Activated CD4-positive, alpha-beta T cell treated with anti-CD3 and anti-CD28 coated beads, Interleukin-10, Interleukin-2, amounts not matched to agents 100 ng/mL and 50 ng/mL, durations not matched to agents 16 hours and 8 hours (primary cell): ENCODE measurements around the gene TCP1.
"Not testable (repeated sequence)": the region's sequence is repeated elsewhere in the genome, so short reads cannot be mapped to it uniquely, and the experiment has no call there.

Experiments used
- DNase-seq: peaks from one replicate; pipeline ENCODE4 v3.0.0-alpha.2; 2020

The TCP1 gene

GRCh38 chr6:159816775-159817174 is 27.4 kb upstream of the TCP1 start:
- DNase-seq, result not testable (repeated sequence)

DNA sequence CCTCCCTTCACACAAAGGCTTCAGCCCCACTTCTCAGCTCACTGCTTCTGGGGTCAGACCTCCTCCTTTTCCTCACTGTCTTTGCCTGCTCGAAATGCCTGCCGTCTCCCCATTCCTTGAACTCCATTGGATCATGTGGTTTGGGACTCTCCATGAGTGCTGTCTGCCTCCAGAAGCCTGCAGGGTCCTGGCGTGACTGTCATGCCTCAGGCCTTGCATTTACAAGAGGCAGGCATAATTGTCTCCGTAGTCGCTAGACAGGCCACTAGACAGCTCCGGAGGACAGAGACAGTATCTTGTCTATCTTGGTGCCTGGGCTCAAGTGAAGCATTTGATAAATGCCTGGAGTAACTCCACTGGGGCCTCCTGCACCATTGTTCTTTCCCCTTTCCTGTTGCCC is 26.0 kb upstream of the TCP1 start:
- no peak for DNase-seq

- DNase-seq, result no peak
These were observed 24.4 kb upstream of the TCP1 start for GRCh38 chr6:159813781-159814180.

DNA sequence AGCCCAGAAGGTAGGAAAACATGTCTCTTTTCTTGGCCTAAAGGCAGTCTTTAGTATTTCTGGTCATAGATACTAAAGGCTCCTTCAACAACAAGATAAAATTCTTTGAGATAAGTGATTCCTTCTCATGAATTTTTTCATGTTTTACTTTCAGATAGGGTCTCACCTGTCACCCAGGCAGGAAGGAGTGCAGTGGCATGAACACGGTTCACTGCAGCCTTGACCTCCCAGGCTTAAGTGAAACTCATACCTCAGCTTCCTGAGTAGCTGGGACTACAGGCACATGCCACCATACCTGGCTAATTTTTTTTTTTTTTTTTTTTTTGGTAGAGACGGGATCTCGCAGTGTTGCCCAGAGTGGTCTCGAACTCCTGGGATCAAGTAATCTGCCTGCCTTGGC is 19.7 kb upstream of the TCP1 start:
- no peak for DNase-seq

GRCh38 chr6:159808647-159809046 is 19.2 kb upstream of the TCP1 start:
- no peak for DNase-seq

DNA sequence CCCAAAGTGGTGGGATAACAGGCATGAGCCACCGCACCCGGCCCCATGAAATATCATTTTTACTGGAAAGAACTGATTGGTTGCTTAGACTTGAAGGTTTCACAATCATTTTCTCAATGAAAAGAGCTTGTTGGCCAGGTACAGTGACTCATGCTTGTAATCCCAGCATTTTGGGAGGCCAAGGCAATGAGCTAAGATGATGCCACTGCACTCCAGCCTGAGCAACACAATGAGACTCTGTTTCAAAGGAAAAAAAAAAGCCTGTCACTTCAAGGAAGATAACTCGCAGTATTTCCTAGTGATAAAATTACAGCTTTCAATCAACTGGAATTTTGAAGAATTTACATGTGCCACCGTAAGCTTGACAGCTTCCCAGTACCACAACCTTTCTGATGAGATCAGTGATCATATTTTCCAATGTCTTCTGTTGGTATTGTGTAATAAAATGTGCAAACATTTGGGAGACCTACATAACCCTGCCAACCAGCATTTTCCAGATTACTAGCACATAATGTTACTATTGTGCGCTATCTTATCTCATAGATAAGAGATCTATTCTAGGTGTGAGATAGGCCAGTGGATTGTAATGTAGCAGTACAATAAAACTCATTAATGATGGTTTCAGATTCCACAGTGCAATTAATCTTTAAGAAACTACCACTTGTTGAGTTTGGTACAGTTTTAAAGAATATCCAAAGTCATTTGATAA is 17.9 kb upstream of the TCP1 start:
- no peak for DNase-seq

DNA sequence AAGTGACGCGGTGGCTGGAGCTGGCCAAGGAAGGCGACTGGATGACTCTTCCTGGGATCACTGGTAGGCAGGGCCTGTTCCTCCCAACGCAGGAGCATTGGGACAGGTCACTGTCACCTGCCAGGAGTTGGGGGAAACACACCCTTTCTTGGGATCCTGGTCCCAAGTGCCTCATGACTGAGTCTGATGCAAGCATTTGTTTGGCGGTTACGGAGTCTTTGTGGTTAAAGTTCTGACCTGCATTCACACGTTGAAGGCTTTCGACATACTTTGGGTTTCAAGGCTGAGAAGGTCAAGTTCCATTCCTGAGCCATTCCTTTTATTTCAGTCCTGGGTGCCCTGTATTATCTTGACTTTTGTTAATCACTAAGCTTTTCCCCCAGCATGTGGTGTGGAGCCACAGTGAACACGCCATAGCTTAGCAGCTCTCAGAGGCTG is 16.6 kb upstream of the TCP1 start:
- DNase-seq, result no peak

- no peak for DNase-seq
These were observed 16.1 kb upstream of the TCP1 start for GRCh38 chr6:159805440-159806020.

DNA sequence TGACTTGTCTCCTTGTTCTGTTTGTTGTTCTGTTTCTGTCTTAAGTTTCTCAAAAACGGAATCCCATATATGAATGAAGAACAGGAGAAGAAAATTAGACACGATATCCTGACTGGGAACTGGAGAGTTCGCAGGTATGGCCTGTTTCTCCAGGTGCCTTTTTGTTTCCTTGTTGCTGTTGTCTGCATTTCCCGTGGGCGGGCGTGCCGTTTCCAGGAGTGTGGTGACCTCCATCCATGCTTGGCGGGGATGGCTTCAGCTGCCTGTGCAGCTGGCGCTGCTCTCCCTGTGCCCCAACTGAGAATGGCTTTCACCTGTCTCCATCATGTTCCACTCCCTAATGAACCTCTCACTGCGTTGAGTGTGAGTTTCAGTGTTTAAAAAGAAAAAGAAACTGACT is 15.1 kb upstream of the TCP1 start:
- no peak for DNase-seq

DNA sequence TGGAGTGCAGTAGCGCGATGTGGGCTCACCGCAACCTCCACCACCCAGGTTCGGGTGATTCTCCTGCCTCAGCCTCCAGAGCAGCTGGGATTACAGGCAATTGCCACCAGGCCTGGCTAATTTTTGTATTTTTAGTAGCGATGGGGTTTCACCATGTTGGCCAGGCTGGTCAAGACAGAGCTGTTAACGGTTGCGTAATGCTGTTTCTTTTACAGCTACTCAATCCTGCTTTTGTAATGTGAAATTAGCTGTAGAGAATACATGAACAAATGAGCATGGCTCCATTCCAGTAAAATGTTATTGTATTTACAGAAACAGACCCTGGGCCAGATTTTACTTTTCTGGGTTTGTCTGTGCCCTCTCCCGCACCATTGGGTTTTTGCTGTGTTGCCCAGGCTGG is 12.5 kb upstream of the TCP1 start:
- DNase-seq, result no peak

DNA sequence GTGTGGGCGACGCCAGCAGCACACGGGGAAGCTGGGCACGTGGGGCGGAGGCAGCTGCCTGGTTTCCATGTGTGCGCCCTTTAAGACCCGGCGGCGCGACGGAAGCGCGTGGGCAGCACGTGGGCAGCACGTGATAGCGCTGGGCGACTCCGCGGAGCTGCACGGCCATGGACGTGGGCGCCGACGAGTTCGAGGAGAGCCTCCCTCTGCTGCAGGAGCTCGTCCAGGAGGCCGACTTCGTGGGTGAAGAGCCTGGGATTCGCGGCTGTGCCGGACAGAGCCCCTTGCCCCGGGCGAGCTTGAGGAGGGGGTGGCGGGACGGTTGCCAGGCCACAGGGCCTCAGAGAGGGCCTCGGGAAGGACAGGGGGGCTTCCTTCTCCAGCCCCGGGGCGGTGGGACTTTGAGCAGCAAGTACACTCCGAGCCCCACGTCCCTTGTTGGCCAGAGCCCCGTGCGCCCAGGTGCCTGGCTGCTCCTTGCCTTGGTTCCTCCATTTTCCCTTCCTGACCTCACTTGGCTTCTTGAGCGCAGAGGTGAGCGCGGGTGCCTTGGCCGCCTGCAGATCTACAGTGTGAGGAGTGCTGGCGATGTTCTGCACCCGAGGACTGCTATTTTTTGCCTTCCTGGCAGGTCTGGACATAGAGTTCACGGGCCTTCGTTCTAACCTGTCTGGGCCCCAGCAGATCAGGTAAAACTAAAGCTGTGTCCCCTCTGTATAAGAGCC is 10.9 kb upstream of the TCP1 start, which contains the start of gene PNLDC1:
PNLDC1 (plus strand) TSS at position 136 of the 725 bp plus-strand sequence; CDS start at position 168, 32 bp downstream.
- DNase-seq, result no peak

- no peak for DNase-seq
These were observed 8.2 kb upstream of the TCP1 start for GRCh38 chr6:159797554-159797953.

DNA sequence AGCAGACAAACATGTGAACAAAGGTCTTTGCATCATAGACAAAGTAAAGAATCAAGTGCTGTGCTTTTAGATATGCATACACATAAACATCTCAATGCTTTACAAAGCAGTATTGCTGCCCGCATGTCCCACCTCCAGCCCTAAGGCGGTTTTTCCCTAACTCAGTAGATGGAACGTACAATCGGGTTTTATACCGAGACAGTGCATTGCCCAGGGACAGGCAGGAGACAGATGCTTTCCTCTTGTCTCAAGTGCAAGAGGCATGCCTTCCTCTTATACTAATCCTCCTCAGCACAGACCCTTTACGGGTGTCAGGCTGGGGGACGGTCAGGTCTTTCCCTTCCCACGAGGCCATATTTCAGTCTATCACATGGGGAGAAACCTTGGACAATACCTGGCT is 5.6 kb upstream of the TCP1 start:
- DNase-seq, result not testable (repeated sequence)

- DNase-seq, result peak; percentile 24
These were observed 1.7 kb upstream of the TCP1 start for GRCh38 chr6:159790956-159791598.

GRCh38 chr6:159790149-159790955 is 950 bp upstream of the TCP1 start, which contains the start of gene MRPL18:
MRPL18 (plus strand) TSS chr6:159790467; CDS start chr6:159790588, 121 bp downstream.
- peak; percentile 96 for DNase-seq

DNA sequence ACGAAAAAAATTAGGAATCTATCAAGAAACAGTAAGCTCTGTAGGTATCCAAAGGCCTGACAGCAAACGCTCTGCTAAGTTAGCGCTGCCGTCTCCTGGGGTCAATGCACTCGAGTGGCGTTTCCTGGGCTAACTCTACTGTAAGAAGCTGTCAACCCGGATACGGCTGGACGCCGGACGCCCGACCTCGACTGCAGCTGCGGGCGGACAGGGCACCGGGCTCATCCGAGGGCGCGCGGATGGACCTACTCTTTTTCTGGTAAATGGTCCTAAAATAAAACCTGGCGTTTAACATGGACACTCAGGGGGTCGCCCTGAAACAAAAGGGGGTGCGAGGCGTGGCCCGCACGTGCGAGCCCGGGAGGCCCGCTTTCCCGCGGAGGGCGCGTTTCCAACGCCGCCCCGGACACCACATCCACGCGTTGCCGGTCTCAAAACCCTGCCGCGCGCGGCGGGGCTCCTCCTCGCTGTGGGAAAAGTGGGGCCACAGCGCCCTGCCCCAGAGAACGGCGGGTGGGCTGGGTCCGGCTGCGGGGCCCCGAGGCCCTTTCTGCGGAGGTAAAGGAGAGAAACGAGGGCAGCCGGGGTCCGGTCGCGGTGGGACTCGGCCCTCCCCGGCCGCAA is 537 bp downstream of the TCP1 start:
- peak; percentile 42 for DNase-seq

GRCh38 chr6:159788276-159788675 is 1.1 kb downstream of the TCP1 start:
- DNase-seq, result no peak

DNA sequence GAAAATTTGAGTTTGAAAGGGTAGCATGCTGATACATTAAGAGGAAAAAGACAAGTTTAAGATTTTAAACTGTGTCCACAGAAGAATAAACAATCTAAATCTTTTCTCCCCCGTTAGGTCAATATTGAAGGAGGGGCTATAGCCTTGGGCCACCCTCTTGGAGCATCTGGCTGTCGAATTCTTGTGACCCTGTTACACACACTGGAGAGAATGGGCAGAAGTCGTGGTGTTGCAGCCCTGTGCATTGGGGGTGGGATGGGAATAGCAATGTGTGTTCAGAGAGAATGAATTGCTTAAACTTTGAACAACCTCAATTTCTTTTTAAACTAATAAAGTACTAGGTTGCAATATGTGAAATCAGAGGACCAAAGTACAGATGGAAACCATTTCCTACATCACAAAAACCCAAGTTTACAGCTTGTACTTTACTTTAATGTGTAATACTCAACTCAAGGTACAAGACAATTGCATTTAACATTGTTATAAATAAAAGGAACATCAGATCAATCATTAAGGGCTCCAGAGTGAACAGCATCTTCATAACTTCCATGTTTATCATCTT is 10.8 kb downstream of the TCP1 start:
- DNase-seq, result no peak

GRCh38 chr6:159778131-159778530 is 11.3 kb downstream of the TCP1 start:
- no peak for DNase-seq

GRCh38 chr6:159777240-159777904 is 12.0 kb downstream of the TCP1 start:
- no peak for DNase-seq

DNA sequence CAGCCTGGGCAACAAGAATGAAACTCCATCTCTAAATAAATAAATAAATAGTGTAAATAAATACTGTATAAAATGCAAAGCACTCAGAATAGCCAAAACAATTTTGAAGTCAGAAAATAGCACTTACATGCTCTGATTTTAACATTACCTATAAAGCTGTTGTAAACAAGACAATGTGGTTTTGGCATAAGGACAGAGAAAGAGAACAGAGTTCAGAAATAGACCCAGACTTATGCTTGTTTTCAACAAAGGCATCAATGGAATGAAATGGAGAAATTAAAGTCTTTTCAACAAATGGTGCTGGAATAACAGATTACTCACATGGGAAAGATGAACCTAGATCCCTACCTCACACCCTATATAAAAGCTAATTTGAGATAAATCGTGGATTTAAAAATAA is 17.2 kb downstream of the TCP1 start:
- DNase-seq, result no peak
